ENCODE measurements around the gene FAM47E.

DNA sequence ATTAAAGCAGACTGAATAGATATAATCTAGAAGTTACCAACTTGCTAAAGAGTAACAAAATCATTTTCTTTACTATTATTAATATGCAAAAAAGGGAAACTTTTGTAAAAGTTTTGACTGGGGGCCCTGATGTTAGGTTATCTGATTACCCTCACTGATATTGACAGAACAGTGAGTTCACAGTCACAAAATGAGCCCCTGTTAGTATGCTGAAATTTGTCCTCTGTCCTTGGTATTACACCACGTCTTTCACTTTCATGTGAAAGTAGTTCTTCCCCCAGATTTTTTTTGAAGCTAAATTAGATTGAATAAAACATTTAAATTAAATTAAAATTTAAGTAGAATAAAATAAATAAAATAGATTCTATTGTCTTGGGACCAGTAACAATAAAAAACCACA lies 60.9 kb downstream of the FAM47E start:
- TF ChIP-seq, protein P1, sequence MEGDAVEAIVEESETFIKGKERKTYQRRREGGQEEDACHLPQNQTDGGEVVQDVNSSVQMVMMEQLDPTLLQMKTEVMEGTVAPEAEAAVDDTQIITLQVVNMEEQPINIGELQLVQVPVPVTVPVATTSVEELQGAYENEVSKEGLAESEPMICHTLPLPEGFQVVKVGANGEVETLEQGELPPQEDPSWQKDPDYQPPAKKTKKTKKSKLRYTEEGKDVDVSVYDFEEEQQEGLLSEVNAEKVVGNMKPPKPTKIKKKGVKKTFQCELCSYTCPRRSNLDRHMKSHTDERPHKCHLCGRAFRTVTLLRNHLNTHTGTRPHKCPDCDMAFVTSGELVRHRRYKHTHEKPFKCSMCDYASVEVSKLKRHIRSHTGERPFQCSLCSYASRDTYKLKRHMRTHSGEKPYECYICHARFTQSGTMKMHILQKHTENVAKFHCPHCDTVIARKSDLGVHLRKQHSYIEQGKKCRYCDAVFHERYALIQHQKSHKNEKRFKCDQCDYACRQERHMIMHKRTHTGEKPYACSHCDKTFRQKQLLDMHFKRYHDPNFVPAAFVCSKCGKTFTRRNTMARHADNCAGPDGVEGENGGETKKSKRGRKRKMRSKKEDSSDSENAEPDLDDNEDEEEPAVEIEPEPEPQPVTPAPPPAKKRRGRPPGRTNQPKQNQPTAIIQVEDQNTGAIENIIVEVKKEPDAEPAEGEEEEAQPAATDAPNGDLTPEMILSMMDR (IDR thresholded peaks at IDR 0.05) = no peak
- TF ChIP-seq POLR2A (IDR thresholded peaks at IDR 0.05) = no peak

Measured in adrenal gland (tissue), 5 donors.